Testis (tissue), 2 donors: ENCODE data around the gene PWWP2B.

ENCODE experiments used
- CTCF ChIP-seq, 3 experiments: fragments of 450-650 bp in 2 of 3; fragments of 200-600 bp in 1 of 3; sonication (generic) in 1 of 3; IDR thresholded peaks; one replicate each; pipeline ENCODE4 v1.5.1; 2016 to 2019; ENCODE audit warnings: antibody characterized with exemption in 3 of 3, mild to moderate bottlenecking in 2 of 3, moderate library complexity in 1 of 3
- POLR2A ChIP-seq: fragments of 450-650 bp; IDR thresholded peaks from one replicate; pipeline ENCODE4 v1.6.1; 2017; ENCODE audit warnings: antibody characterized with exemption, mild to moderate bottlenecking, moderate library complexity

GRCh38 chr10:132438091-132439024, 41.4 kb downstream of the PWWP2B start:
- TF ChIP-seq CTCF (IDR thresholded peaks at IDR 0.05) = no peak
- no peak for TF ChIP-seq POLR2A
